Panc1 (cell line): ENCODE results near the gene DTWD1. TPM values are rescaled to one million over a fixed set of nuclear protein-coding genes. Genes with fewer than 3 reads are reported as not detected.

Experiments
- ATAC-seq: fragments of 200-7000 bp; cut with Tn5 transposase; 2 replicates; pipeline ENCODE4 v1.9.1; 2020; ENCODE audit warnings: mild to moderate bottlenecking, moderate library complexity
- BruUV-seq: library from RNA; stranded (reverse); fragments of 400-500 nt; replicated peaks from 2 replicates; lab custom pipeline; 2021; lab: Mats Ljungman, UMichigan
- CTCF ChIA-PET: fragments of 300-600 bp; sonication (Branson Sonifier 250); formaldehyde crosslinking; loops from one replicate; lab custom pipeline; 2022; ENCODE audit warnings: antibody characterized with exemption; lab: Charles Lee
- POLR2A ChIA-PET: fragments of 300-600 bp; sonication (Branson Sonifier 250); formaldehyde crosslinking; loops from one replicate; lab custom pipeline; 2022; ENCODE audit warnings: antibody characterized with exemption; lab: Charles Lee
- DNase-seq: peaks from one replicate; pipeline ENCODE4 v3.0.0-alpha.2; 2010; ENCODE audit warnings: low read depth, low spot score
- H3K27ac ChIP-seq: 2 replicates; pipeline ENCODE4 v1.5.1; 2011; ENCODE audit warnings: mild to moderate bottlenecking, low read length, inconsistent platforms
- H3K27me3 ChIP-seq: fragments of 200-500 bp; sonication (Bioruptor generic); 2 replicates; pipeline ENCODE4 v1.6.0; 2014; ENCODE audit warnings: low read length, inconsistent platforms; ENCODE audit not compliant: control insufficient read depth, insufficient read depth
- H3K36me3 ChIP-seq: fragments of 200-500 bp; sonication (Bioruptor generic); 2 replicates; pipeline ENCODE4 v1.5.1; 2014; ENCODE audit warnings: inconsistent platforms, mild to moderate bottlenecking, low read length, moderate library complexity; ENCODE audit not compliant: control insufficient read depth, insufficient read depth
- H3K4me1 ChIP-seq: 2 replicates; pipeline ENCODE4 v1.5.1; 2011; ENCODE audit warnings: inconsistent platforms, mild to moderate bottlenecking, low read length, moderate library complexity; ENCODE audit not compliant: control insufficient read depth, insufficient read depth
- H3K4me3 ChIP-seq, 2 experiments: 2 replicates each; pipeline ENCODE4 v1.5.1; 2011 to 2012; ENCODE audit warnings: low read depth in 2 of 2, low read length in 2 of 2, mild to moderate bottlenecking in 2 of 2, inconsistent platforms in 1 of 2, moderate library complexity in 1 of 2
- H3K9me3 ChIP-seq: fragments of 200-500 bp; sonication (Bioruptor generic); 2 replicates; pipeline ENCODE4 v1.5.1; 2014; ENCODE audit warnings: low read depth, mild to moderate bottlenecking, inconsistent platforms, low read length, moderate library complexity; ENCODE audit not compliant: control insufficient read depth, insufficient read depth
- POLR2AphosphoS5 ChIP-seq: IDR thresholded peaks from 2 replicates; pipeline ENCODE4 v1.6.1; 2012; ENCODE audit warnings: mild to moderate bottlenecking, low read depth, low read length, moderate library complexity
- SIN3A ChIP-seq: IDR thresholded peaks from 2 replicates; pipeline ENCODE4 v1.6.1; 2012; ENCODE audit warnings: low read depth, mild to moderate bottlenecking, low read length, moderate library complexity, borderline replicate concordance; ENCODE audit not compliant: insufficient read depth
- TCF7L2 ChIP-seq: IDR thresholded peaks from 2 replicates; pipeline ENCODE4 v1.6.1; 2011; ENCODE audit warnings: mild to moderate bottlenecking, low read depth, low read length, inconsistent platforms
- in situ Hi-C: cut with HindIII; loops from 2 replicates; pipeline ENCODE4 v1.10.0; 2016; ENCODE audit warnings: low sequenced_read_pairs, low pct_unique_long_range_greater_than_20kb
- intact Hi-C: fragments of 100-400 bp; cut with micrococcal nuclease; formaldehyde crosslinking; loops from one replicate; pipeline ENCODE4 v1.10.0; 2022; ENCODE audit not compliant: unreplicated experiment
- total RNA-seq: library from RNA; stranded (reverse); gene quantifications from one replicate; pipeline ENCODE4 v1.2.1, GENCODE V29; 2021; ENCODE audit not compliant: unreplicated experiment
- TF ChIP-seq, protein P1 (sequence below): fragments of 450-650 bp; IDR thresholded peaks from 2 replicates; pipeline ENCODE4 v1.5.1; 2017; ENCODE audit warnings: mild to moderate bottlenecking
- TF ChIP-seq, protein P2 (sequence below), 2 experiments: IDR thresholded peaks; 2 replicates each; pipeline ENCODE4 v1.6.1; 2011 to 2012; ENCODE audit warnings: low read depth in 2 of 2, control low read depth in 1 of 2, low read length in 1 of 2, mild to moderate bottlenecking in 1 of 2, moderate library complexity in 1 of 2; ENCODE audit not compliant: insufficient read depth in 1 of 2

DTWD1 gene
- total RNA-seq, 1 experiment from 2014 or later, result 19.8 TPM

DNA sequence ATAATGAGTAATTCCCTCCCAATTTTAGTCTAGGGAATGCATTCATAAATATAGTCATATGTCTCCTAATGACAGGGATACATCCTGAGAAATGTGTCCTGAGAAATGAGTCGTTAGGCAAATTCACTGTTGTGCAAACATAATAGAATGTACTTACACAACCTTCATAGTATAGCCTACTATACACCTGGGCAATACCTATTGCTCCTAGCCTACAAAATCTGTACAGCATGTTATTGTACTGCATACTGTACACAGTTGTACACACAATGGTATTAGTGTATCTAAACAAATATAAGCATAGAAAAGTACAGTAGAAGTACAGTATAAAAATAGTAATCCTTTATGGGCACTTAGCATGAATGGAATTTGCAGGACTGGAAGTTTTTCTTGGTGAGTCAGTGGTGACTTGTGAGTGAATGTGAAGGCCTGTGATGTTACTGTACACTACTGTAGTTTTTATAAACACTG is 6.6 kb downstream of the DTWD1 start:
- intact Hi-C loops (no loop called here), in situ Hi-C loops (no loop called here)
- Histone ChIP-seq H3K4me3 (no peak overlapping the region), H3K36me3 (peaks cover 9% of the 10 kb centered on the region), H3K27ac (no peak overlapping the region; the same call in 1 of the 2 replicates), H3K4me1 (peaks cover 9% of the 10 kb centered on the region; the same call in 1 of the 2 replicates), H3K9me3 (peaks cover 19% of the 10 kb centered on the region; the same call in 1 of the 2 replicates), H3K27me3 (no peaks in the 10 kb centered on the region)
- TF ChIP-seq SIN3A (no peak), POLR2AphosphoS5 (no peak), TCF7L2 (no peak)
- TF ChIP-seq, protein P1, sequence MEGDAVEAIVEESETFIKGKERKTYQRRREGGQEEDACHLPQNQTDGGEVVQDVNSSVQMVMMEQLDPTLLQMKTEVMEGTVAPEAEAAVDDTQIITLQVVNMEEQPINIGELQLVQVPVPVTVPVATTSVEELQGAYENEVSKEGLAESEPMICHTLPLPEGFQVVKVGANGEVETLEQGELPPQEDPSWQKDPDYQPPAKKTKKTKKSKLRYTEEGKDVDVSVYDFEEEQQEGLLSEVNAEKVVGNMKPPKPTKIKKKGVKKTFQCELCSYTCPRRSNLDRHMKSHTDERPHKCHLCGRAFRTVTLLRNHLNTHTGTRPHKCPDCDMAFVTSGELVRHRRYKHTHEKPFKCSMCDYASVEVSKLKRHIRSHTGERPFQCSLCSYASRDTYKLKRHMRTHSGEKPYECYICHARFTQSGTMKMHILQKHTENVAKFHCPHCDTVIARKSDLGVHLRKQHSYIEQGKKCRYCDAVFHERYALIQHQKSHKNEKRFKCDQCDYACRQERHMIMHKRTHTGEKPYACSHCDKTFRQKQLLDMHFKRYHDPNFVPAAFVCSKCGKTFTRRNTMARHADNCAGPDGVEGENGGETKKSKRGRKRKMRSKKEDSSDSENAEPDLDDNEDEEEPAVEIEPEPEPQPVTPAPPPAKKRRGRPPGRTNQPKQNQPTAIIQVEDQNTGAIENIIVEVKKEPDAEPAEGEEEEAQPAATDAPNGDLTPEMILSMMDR, result no peak
- TF ChIP-seq, protein P2, sequence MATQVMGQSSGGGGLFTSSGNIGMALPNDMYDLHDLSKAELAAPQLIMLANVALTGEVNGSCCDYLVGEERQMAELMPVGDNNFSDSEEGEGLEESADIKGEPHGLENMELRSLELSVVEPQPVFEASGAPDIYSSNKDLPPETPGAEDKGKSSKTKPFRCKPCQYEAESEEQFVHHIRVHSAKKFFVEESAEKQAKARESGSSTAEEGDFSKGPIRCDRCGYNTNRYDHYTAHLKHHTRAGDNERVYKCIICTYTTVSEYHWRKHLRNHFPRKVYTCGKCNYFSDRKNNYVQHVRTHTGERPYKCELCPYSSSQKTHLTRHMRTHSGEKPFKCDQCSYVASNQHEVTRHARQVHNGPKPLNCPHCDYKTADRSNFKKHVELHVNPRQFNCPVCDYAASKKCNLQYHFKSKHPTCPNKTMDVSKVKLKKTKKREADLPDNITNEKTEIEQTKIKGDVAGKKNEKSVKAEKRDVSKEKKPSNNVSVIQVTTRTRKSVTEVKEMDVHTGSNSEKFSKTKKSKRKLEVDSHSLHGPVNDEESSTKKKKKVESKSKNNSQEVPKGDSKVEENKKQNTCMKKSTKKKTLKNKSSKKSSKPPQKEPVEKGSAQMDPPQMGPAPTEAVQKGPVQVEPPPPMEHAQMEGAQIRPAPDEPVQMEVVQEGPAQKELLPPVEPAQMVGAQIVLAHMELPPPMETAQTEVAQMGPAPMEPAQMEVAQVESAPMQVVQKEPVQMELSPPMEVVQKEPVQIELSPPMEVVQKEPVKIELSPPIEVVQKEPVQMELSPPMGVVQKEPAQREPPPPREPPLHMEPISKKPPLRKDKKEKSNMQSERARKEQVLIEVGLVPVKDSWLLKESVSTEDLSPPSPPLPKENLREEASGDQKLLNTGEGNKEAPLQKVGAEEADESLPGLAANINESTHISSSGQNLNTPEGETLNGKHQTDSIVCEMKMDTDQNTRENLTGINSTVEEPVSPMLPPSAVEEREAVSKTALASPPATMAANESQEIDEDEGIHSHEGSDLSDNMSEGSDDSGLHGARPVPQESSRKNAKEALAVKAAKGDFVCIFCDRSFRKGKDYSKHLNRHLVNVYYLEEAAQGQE (IDR thresholded peaks at IDR 0.05; ENCODE audit: insufficient read depth in 1 of 2, low read depth in 2 of 2, low read length in 1 of 2), result no peak
- CTCF ChIA-PET, result no interaction called here
- peak; percentile 93 for ATAC-seq
- DNase-seq, result peak; percentile 93
- POLR2A ChIA-PET, result no interaction called here
- BruUV-seq, result no TSS peak

DNA sequence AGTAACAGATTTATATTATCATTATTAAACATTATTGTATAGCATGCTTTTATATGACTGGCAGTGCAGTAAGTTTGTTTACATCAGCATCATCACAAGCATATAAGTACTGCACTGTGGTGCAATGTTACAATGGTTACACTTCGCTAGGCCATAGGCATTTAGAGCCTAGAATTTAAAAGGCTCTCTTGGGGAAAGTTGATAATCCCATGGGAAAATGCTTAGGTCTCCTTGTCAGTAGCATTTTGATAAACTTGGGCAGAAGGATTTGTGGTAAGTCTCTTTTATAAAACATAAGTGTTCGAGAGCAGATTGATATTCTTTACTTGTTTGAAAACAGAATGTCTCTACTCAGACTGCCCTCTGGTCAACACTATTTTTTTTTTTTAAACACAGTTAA is 7.5 kb downstream of the DTWD1 start:
- ATAC-seq, result no peak
- Histone ChIP-seq H3K27ac (peak overlapping the region; percentile 35; the same call in 1 of the 2 replicates), H3K9me3 (peaks cover 19% of the 10 kb centered on the region; the same call in 1 of the 2 replicates), H3K27me3 (no peaks in the 10 kb centered on the region), H3K4me3 (no peak overlapping the region), H3K36me3 (peaks cover 9% of the 10 kb centered on the region), H3K4me1 (peaks cover 9% of the 10 kb centered on the region; the same call in 1 of the 2 replicates)
- BruUV-seq, result no TSS peak
- in situ Hi-C loops, result no loop called here
- intact Hi-C loops, result no loop called here
- TF ChIP-seq, protein P1, result no peak
- TF ChIP-seq, protein P2 (IDR thresholded peaks at IDR 0.05; ENCODE audit: insufficient read depth in 1 of 2, low read depth in 2 of 2, low read length in 1 of 2), result no peak
- no peak for TF ChIP-seq SIN3A
- DNase-seq, result no peak
- ChIA-PET CTCF (no interaction called here), POLR2A (no interaction called here)
